Measurements from ENCODE around the gene UNK. TPM values are rescaled to one million over a fixed set of nuclear protein-coding genes. Genes with fewer than 3 reads are reported as not detected.

UNK gene
- total and polyA plus RNA-seq, 10 donors: 19.0 to 53.8 (median 46.2) TPM

GRCh38 chr17:75749545-75750389 lies 34.8 kb upstream of the UNK start:
- Histone ChIP-seq H3K36me3 (peaks cover 0 to 64% (median 5%) of the 10 kb centered on the region in 6 donors), H3K9me3 (no peaks in the 10 kb centered on the region), H3K27ac (peak overlapping the region in 5 of 8 donors; percentile 7 to 75 (median 23)), H3K4me1 (peaks cover 11 to 66% (median 50%) of the 10 kb centered on the region in 6 donors), H3K27me3 (replicated peaks in 1 of 7) (no peaks in the 10 kb centered on the region), H3K4me3 (no peak overlapping the region)
- intact Hi-C loops (cut with DNase I; ENCODE audit: low total_unique reads): loop anchor here (2.0 kb wide), 2 partner anchors 71 to 117 kb away; partner anchors contain the start of gene SMIM5
- DNase-seq: peak; percentile 97
- peak; percentile 31 to 63 (median 62) for TF ChIP-seq POLR2AphosphoS5 (IDR thresholded peaks at IDR 0.05)
- TF ChIP-seq POLR2A (IDR thresholded peaks at IDR 0.05): no peak
- peak; percentile 86 to 98 (median 94) for TF ChIP-seq CTCF (IDR thresholded peaks at IDR 0.05 in 8 of 11, conservative IDR thresholded peaks at IDR 0.05 in 3 of 11)
- WGBS, 5 donors: 11 to 18% (median 16%) methylated on average over 8 to 20 of the region's 20 CpGs

GRCh38 chr17:75750661-75751423 lies 33.8 kb upstream of the UNK start:
- intact Hi-C loops (cut with DNase I; ENCODE audit: low total_unique reads): no loop called here
- TF ChIP-seq POLR2A (IDR thresholded peaks at IDR 0.05) (no peak), POLR2AphosphoS5 (IDR thresholded peaks at IDR 0.05) (no peak), CTCF (IDR thresholded peaks at IDR 0.05 in 8 of 11, conservative IDR thresholded peaks at IDR 0.05 in 3 of 11) (no peak)
- Histone ChIP-seq H3K27ac (no peak overlapping the region), H3K4me1 (peaks cover 11 to 76% (median 55%) of the 10 kb centered on the region in 6 donors), H3K9me3 (no peaks in the 10 kb centered on the region), H3K36me3 (peaks cover 0 to 72% (median 10%) of the 10 kb centered on the region in 6 donors), H3K27me3 (replicated peaks in 1 of 7) (no peaks in the 10 kb centered on the region), H3K4me3 (no peak overlapping the region)
- 84 to 87% (median 86%) methylated on average over 18 to 23 of the region's 23 CpGs for WGBS, 5 donors
- peak; percentile 73 for DNase-seq

GRCh38 chr17:75751676-75752404 lies 32.8 kb upstream of the UNK start:
- Histone ChIP-seq H3K4me3 (no peak overlapping the region), H3K27me3 (replicated peaks in 1 of 7) (no peaks in the 10 kb centered on the region), H3K4me1 (peaks cover 11 to 81% (median 58%) of the 10 kb centered on the region in 6 donors), H3K27ac (no peak overlapping the region), H3K36me3 (peaks cover 0 to 82% (median 15%) of the 10 kb centered on the region in 6 donors), H3K9me3 (no peaks in the 10 kb centered on the region)
- peak; percentile 72 for DNase-seq
- WGBS, 5 donors: 78 to 92% (median 85%) methylated on average over 21 to 24 of the region's 24 CpGs
- TF ChIP-seq POLR2AphosphoS5 (IDR thresholded peaks at IDR 0.05) (peak in 1 of 3 donors; percentile 13), CTCF (IDR thresholded peaks at IDR 0.05 in 8 of 11, conservative IDR thresholded peaks at IDR 0.05 in 3 of 11) (no peak)
- intact Hi-C loops (cut with DNase I; ENCODE audit: low total_unique reads): no loop called here

Data from spleen (tissue), 11 donors.